22Rv1 (cell line): ENCODE results near the gene TMEM51.

Experiments
- H3K27ac ChIP-seq: fragments of 450-650 bp; 2 replicates; pipeline ENCODE4 v1.5.1; 2017
- ZFX ChIP-seq: fragments of 450-650 bp; IDR thresholded peaks from 2 replicates; pipeline ENCODE4 v1.6.1; 2017; ENCODE audit warnings: antibody characterized with exemption, borderline replicate concordance
- TF ChIP-seq, protein P1 (sequence below): fragments of 450-650 bp; IDR thresholded peaks from 2 replicates; pipeline ENCODE4 v1.5.1; 2017; ENCODE audit warnings: mild to moderate bottlenecking

The TMEM51 gene

DNA sequence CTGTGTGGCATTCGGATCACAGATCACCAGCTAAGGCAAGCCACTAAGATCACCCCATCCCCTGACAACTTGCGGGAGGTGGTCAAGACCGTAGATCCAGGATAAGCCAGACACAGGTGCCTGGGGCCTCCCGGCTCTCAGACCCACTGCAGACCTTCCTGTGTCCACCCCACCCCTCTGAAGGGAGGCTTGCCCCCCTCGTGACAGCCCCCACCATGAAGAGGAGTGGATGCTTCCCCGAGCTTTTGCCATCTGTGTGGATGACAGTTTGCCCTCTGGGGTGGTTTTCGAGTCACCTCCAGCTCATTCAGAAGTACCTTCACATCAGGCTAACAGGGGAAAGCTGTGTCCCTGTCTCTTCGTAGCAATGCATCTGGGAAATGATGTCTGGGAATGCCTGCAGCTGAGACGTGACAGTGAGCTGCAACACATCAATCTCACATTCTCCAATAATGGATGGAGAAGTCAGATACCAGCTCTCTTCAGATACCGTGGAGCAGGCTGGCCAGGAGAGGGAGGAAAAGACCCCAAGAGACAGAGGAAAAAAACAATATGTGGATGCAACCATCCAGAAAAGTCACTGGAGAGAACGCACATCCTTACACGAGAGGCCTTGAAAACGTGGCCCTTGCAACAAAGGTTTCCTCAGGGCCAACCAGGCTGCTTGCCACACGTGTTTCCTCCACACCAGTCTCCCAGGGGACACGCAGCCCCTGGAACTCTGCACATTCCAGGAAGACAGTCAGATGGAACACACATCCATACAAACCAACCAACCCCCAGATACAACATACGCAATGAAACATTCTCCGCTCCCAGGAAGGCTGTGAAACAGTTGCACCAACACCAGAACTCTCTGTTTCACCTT lies 73.1 kb downstream of the TMEM51 start:
- H3K27ac ChIP-seq, result no peak overlapping the region
- TF ChIP-seq, protein P1, sequence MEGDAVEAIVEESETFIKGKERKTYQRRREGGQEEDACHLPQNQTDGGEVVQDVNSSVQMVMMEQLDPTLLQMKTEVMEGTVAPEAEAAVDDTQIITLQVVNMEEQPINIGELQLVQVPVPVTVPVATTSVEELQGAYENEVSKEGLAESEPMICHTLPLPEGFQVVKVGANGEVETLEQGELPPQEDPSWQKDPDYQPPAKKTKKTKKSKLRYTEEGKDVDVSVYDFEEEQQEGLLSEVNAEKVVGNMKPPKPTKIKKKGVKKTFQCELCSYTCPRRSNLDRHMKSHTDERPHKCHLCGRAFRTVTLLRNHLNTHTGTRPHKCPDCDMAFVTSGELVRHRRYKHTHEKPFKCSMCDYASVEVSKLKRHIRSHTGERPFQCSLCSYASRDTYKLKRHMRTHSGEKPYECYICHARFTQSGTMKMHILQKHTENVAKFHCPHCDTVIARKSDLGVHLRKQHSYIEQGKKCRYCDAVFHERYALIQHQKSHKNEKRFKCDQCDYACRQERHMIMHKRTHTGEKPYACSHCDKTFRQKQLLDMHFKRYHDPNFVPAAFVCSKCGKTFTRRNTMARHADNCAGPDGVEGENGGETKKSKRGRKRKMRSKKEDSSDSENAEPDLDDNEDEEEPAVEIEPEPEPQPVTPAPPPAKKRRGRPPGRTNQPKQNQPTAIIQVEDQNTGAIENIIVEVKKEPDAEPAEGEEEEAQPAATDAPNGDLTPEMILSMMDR, result no peak
- no peak for TF ChIP-seq ZFX

DNA sequence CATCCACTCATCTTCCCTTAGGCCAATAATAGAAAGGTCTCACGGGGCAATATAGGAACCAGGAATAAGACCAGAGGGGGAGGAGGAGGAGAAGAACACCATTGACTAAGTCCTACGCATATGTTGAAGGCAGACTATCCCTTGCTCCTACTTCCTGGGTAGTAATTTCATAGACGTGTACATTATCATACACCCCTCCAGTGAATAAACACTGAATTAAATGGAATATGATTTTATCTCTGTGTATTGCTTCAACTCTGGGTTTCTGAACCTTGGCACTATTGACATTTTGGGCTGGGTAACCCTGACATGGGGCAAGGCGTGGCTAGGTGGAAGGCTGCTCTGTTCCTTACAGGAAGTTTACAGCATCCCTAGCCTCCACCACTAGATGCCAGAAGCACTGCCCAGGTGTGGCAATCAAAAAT lies 76.2 kb downstream of the TMEM51 start:
- TF ChIP-seq, protein P1, result no peak
- TF ChIP-seq ZFX, result no peak
- H3K27ac ChIP-seq, result no peak overlapping the region

DNA sequence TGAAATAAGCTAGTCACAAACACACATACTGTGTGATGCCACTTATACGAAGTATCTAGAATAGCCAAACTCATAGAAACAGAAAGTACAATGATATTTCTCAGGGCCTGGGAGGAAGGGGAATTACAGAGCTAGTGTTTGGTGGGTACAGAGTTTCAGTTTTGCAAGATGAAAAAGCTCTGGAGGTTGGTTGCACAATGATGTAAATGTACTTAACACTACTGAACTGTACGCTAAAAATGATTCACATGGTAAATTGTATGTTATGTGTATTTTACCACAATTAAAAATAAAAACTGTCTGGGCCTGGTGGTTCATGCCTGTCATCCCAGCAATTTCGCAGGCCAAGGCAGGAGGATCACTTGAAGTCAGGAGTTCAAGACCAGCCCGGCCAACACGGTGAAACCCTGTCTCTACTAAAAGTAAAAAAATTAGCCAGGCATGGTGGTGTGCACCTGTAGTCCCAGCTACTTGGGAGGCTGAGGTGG lies 78.2 kb downstream of the TMEM51 start:
- TF ChIP-seq, protein P1, result no peak
- no peak for TF ChIP-seq ZFX

DNA sequence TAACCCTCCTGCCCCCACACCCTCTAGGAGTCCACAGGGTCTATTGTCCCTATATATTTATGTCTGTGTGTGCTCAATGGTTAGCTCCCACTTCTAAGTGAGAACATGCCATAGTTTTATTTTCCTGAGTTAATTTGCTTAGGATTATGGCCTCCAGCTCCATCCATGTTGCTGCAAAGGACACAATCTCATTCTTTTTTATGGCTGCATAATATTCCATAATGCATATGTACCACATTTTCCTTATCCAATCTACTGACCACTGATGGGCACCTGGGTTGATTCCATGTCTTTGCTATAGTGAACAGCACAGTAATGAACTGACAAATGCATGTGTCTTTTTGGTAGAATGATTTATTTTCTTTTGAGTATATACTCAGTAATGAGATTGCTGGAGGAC lies 80.1 kb downstream of the TMEM51 start:
- no peak overlapping the region for H3K27ac ChIP-seq
- TF ChIP-seq ZFX, result no peak
- TF ChIP-seq, protein P1, result no peak

More for the DNA sequence above, 78.2 kb downstream of the TMEM51 start:
- no peak overlapping the region for H3K27ac ChIP-seq

DNA sequence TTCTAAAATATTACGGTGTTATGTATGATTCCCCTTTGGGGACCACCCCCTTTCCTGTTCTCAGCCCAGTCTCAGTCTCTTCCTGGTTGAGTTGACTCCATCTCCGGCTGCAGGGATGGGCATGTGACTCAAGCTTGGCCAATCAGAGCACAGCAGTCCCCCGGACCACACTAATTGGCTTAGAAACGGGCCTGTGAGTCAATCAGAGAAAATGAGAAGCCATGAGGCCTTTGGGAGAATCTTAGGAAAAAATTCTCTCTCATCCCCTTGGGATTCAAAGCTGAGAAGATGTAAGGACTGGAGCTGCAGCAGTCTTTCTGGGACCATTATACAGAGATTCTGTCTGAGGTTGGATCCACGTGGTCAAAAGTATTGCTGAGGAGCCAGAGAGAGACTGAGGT lies 82.8 kb downstream of the TMEM51 start:
- H3K27ac ChIP-seq, result no peak overlapping the region
- TF ChIP-seq, protein P1, result no peak
- TF ChIP-seq ZFX, result no peak

DNA sequence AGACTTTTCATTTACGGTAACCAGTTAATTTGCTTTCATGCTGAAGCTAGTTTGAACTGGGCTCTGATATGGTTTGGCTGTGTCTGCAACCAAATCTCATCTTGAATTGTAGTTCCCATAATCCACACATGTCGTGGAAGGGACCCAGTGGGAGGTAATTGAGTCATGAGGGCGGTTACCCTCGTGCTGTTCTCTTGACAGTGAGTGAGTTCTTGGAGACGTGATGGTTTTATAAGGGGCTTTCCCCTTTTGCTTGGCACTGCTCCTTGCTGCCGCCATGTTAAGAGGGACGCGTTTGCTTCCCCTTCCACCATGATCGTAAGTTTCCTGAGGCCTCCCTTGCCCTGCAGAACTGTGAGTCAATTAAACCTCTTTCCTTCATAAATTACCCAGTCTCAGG lies 83.2 kb downstream of the TMEM51 start:
- H3K27ac ChIP-seq, result no peak overlapping the region
- TF ChIP-seq, protein P1, result no peak
- no peak for TF ChIP-seq ZFX

DNA sequence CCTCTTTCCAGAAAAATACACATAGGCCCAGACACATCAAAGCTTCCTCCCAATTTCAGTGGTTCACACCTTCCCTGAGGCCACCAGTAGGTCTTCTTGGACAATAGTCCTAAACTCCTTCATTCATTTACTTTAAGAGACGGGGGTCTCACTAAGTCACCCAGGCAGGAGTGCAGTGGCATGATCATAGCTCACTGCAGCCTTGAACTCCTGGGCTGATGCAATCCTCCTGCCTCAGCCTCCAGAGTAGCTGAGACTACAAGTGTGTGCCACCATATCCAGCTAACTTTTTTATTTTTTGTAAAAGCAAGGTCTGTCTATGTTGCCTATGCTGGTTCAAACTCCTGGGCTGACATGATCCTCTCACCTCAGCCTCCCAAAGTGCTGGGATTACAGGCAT lies 85.2 kb downstream of the TMEM51 start:
- no peak overlapping the region for H3K27ac ChIP-seq
- TF ChIP-seq, protein P1, result no peak
- no peak for TF ChIP-seq ZFX
